Stimulated activated CD4-positive, alpha-beta T cell treated with anti-CD3 and anti-CD28 coated beads, Interleukin-1b, Interleukin-23, amount 100 ng/mL, for 4 hours (primary cell): Measurements from ENCODE around the gene REM2.

ENCODE experiments used
- DNase-seq, 2 donors: peaks; one replicate each; pipeline ENCODE4 v3.0.0-alpha.2; 2020; ENCODE audit warnings: low read depth in 2 of 2

REM2 gene

GRCh38 chr14:22872833-22873520, 10.0 kb upstream of the REM2 start:
- DNase-seq = no peak

- no peak for DNase-seq
Measured at GRCh38 chr14:22875003-22875747, 7.8 kb upstream of the REM2 start.

- DNase-seq = no peak
Measured at GRCh38 chr14:22875748-22876319, 7.2 kb upstream of the REM2 start.

- no peak for DNase-seq
Measured at GRCh38 chr14:22877000-22877501, 6.0 kb upstream of the REM2 start.

DNA sequence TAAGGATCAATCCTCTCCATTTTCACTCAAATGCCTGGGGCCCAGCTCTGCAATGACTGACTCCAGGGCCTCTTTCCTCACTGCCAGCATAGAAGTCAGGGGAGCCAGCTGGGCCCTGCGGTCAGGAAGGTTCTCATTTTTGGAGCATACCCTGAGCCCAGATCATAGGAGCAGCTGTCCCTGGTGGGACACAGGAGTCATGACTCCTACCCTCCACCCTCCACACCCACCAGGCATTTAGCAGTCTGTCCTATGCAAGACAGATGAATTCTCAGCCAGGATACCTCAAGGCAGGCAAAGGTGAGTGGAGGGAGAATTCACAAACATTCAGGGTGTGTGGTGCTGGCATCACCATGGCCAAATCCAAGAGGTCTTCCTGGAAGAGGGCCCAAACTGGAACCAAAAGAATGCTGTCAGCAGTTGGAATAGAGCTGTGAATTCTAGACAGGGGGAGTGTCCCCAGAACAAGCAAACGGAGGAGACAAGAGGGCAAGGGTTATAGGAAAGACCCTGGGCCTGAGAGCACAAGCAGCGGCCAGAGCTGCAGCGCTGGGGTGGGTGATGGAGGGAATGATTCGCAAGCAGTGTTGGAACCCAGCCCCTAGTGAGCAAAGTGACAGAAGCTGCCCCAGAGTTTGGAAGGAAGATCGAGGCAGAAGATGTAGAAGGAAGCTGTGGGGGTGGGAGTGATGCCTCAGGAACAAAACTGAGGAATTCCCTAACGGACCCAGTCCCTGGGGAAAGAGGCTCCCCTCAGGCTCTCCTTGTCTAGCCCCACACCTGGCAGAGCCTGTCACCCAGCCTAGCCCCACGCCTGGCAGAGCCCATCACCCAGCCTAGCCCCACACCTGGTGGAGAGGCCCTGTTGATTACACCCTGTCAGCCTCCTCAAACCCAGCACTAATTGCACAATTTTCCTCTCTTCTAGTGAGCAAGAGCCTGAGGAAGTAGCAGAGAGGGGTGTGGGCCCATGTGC, 4.5 kb upstream of the REM2 start:
- no peak for DNase-seq

DNA sequence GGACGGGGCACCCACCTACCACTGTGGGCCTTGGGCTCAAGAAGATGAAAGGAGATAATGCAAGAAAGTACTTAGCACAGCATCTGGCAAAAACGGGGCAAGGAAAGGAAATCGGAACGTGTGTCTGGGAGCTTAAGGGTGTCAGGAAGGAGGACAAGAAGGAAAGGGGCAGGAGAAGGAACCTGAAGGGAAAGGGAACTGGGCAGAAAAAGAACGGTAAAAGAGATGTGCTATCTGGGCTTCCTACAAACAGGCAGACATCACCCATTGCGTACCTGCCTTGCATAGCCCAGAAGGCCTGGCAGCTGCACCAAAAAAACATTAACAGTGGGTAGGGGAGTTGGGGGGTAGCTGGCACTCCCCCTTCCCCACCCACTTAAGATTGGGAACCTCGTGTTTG, 958 bp upstream of the REM2 start:
- DNase-seq = no peak

DNA sequence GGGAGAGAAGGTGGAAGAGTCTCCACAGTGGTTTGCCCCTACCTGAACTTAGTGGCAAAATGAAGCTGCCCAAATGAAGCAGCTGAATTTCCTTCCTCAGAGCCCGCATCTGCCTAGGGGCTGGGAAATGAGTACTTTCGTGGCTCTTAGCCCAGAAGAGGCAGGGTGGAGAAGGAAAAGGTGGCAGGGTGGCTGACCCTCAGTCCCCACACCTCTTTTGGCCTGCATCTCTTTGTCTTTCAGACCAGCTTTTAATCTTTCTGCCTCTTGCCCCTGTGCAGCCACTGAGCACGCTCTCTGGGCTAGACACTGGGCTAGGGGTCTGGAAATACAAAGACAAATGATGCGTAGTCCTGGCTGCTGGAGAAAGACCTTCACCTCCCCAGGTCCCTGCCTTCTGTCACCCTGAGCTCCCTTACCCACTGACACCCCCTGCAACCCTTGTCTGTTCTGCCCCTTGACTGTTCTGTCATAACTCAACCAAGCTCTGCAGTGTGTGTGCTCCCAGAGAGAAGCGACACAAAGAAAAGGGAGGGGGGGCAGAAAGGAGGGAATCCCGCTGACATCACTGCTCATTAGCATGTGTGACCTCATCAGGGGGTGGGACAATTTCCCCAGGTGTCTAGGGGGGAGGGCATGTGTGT, 371 bp upstream of the REM2 start:
- peak in 1 of 2 donors; percentile 48 for DNase-seq

DNA sequence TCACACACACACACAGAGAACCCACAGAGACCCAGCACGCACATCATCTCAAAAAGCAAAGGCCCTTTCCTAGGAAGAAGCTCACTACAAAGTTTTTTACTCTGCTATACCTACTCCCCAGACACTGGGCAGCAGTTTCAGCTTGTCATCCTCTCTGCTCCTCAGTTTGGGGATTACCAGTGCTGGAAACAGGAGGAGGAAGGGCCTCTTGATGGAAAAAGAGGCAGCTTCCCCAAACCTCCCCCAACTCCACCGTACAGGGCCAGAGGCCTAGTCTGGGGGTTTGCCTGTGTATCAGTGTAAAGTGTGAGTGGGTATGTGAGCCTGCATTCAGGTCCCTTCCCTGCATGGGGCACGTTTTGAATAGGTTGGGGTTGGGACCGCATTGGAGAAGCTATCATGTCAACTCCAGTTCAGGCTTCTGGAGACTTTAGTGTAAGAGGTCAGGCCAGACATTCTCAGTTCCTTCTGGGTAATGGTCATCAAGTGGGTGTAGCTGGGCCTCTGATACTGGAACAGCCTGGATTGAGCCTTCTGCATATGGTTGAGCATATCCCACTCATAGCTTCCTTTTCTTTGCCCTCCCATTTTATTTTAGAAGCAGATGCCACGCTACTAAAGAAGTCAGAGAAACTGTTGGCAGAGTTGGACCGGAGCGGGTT, 1.2 kb downstream of the REM2 start:
- DNase-seq = no peak

DNA sequence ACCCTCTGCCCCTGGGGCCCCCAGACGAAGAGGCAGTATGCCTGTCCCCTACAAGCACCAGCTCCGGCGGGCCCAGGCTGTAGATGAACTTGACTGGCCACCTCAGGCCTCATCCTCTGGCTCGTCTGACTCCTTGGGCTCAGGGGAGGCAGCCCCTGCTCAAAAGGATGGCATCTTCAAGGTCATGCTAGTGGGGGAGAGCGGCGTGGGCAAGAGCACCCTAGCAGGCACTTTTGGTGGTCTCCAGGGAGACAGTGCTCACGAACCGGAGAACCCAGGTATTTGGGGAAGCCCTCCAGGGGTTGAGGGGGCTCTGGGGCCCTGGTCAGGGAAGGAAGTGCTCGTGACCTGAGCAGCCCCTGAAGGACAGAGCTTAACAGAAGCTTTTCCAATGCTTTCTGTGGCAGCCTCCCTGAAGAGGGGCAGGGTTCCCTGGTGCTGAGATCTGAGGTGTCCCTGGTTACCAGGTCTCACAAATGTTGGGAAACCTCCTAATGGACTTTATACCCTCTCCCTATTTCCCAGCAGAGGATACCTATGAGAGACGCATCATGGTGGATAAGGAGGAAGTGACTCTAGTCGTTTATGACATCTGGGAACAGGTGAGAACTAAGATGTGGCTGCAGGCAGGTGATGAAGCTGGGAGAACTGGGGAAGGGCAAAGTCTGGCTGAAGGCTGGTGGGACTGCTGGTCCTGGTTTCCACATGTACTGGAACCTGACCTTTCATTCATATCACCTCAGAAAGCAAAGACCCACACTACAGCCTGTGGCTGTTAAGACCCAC, 1.9 kb downstream of the REM2 start:
- DNase-seq = no peak

GRCh38 chr14:22885975-22886374, 3.0 kb downstream of the REM2 start:
- DNase-seq = no peak

GRCh38 chr14:22886500-22887259, 3.7 kb downstream of the REM2 start:
- peak; percentile 54 to 63 for DNase-seq

DNA sequence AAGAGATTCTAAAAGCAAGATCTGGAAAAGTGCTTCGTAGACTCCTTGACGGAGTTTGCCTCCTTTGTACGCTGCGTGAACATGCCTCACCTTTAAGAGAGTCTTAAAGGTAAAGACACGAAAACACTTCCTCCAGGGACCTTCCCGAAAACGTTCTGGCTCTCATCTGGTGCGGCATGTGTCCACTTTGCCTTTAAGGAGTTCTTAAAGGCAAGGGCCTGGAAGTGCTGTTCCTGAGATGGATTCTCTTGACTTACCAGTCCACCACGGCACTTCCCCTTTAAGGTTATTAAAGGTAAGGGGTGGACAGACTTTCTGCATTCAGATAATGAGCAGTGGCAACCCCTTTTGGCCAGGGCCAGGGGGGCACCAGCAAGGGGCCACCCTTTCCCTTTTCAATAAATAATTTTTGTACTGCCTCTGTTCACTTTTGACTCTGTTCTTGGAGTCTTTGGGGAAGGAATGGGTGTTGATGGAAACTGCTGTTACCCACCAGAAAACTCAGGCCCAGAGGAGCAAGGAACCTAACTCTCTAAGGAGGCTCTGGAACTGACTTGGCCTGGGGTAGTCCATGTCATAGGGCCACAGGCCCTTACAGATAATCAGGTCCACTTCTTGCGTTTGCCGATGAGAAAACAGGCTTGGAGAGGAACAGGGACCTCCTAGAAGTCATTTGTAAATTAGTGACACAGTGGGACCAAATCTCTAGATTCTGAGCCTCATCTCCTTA, 4.4 kb downstream of the REM2 start:
- no peak for DNase-seq

- DNase-seq = peak; percentile 55 to 62
Measured at GRCh38 chr14:22887990-22888378, 5.0 kb downstream of the REM2 start.

- no peak for DNase-seq
Measured at GRCh38 chr14:22888662-22889061, 5.6 kb downstream of the REM2 start.

- DNase-seq = no peak
Measured at GRCh38 chr14:22890416-22890815, 7.4 kb downstream of the REM2 start.

DNA sequence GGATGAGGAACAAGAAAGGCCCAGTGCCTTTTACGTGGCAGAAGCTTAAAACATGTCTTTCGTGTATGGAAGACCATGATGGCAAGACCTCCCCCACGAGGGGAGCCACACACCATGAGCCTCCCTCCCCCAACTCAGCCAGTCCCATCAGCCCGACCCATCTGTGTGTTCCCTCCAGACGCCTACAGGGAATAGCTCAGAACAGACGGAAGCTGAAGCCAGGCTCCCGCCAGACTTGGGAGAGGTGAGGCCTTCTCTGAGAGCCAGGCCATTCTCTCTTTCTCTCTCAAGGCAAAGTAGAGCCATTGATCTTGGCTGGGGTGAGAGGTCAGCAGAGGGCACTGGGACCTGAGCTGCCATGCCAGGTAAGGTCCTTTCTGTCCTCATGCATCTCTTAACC, 9.5 kb downstream of the REM2 start:
- no peak for DNase-seq

DNA sequence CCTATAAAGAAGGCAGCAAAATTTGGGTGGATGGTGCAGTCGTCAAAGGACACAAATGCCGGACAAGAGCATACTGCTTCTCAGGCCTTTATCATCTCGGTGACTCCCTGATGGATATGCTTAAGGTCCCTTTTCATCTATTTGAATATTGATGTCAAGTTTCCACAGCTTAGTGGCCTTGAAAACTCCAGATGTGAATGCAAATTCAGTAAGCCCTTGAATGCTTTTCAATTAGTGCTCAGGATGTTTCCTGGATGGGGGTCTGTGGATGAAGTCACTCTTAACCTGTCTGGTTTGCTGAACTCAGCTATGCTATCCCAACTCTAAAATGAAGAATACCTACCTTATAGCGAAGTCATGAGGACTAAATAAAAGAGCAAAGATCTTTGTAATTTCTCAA, 10.7 kb downstream of the REM2 start:
- no peak for DNase-seq

DNA sequence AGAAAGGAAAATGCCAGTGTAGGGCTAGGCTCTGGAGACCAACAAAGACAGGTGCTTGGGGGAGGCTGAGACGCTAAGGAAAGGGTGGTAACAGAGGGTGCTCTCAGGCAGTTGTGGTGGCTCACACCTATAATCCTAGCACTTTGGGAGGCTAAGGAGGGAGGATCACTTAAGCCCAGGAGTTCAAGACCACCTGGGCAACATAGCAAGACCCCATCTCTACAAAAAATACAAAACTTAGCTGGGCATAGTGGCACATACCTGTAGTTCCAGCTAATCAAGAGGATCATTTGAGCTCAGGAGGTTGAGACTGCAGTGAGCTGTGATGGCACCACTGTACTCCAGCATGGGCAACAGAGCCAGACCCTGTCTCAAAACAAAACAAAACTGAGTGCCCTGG, 12.4 kb downstream of the REM2 start:
- DNase-seq = no peak
